Urothelium cell line (cell line): Measurements from ENCODE around the gene FLAD1.

Experiments used
- DNase-seq: peaks from one replicate; pipeline ENCODE4 v3.0.0; 2011; ENCODE audit warnings: low spot score, mixed read lengths
- FAIRE-seq: peaks from 2 replicates; lab custom pipeline; 2011; peaks lifted over from hg19 to GRCh38; lab: Jason Lieb, UNC

Gene FLAD1

GRCh38 chr1:155014709-155015508, 31.8 kb downstream of the FLAD1 start:
- FAIRE-seq: no peak
- no peak for DNase-seq

- FAIRE-seq: no peak
These were observed 32.5 kb downstream of the FLAD1 start for GRCh38 chr1:155015527-155016230.

GRCh38 chr1:155016231-155016831, 33.2 kb downstream of the FLAD1 start:
- DNase-seq (no peak), FAIRE-seq (no peak)

More at GRCh38 chr1:155015527-155016230, 32.5 kb downstream of the FLAD1 start:
- DNase-seq: no peak

GRCh38 chr1:155017041-155017945, 34.1 kb downstream of the FLAD1 start:
- peak; percentile 92 for FAIRE-seq
- peak; percentile 92 for DNase-seq

- FAIRE-seq (no peak), DNase-seq (no peak)
These were observed 34.8 kb downstream of the FLAD1 start for GRCh38 chr1:155017946-155018316.

- DNase-seq (no peak), FAIRE-seq (no peak)
These were observed 35.6 kb downstream of the FLAD1 start for GRCh38 chr1:155018617-155019348.

- DNase-seq: no peak
- FAIRE-seq: no peak
These were observed 36.5 kb downstream of the FLAD1 start for GRCh38 chr1:155019377-155020245.

- FAIRE-seq (no peak), DNase-seq (no peak)
These were observed 39.2 kb downstream of the FLAD1 start for GRCh38 chr1:155022136-155022926.

- DNase-seq: no peak
- FAIRE-seq: no peak
These were observed 39.7 kb downstream of the FLAD1 start for GRCh38 chr1:155022927-155023236.

- FAIRE-seq: no peak
- DNase-seq: no peak
These were observed 40.5 kb downstream of the FLAD1 start for GRCh38 chr1:155023627-155024026.

- DNase-seq (no peak), FAIRE-seq (no peak)
These were observed 41.2 kb downstream of the FLAD1 start for GRCh38 chr1:155024315-155024714.

- DNase-seq: no peak
- FAIRE-seq: no peak
These were observed 43.0 kb downstream of the FLAD1 start for GRCh38 chr1:155026154-155026553.

- DNase-seq: peak; percentile 47
- peak; percentile 35 for FAIRE-seq
These were observed 43.4 kb downstream of the FLAD1 start for GRCh38 chr1:155026588-155026987.

GRCh38 chr1:155029513-155030242, 46.5 kb downstream of the FLAD1 start:
- DNase-seq (no peak), FAIRE-seq (no peak)

- FAIRE-seq (no peak), DNase-seq (no peak)
These were observed 47.2 kb downstream of the FLAD1 start for GRCh38 chr1:155030243-155030795.

- no peak for FAIRE-seq
These were observed 47.8 kb downstream of the FLAD1 start for GRCh38 chr1:155030899-155031298.

GRCh38 chr1:155032886-155033285, 49.7 kb downstream of the FLAD1 start:
- DNase-seq: no peak
- FAIRE-seq: no peak

More at GRCh38 chr1:155030899-155031298, 47.8 kb downstream of the FLAD1 start:
- DNase-seq: no peak

- DNase-seq (no peak), FAIRE-seq (no peak)
These were observed 50.4 kb downstream of the FLAD1 start, which contains the start of the genes DCST1 and DCST2 for GRCh38 chr1:155033524-155033923. Gene DCST1 (plus strand): TSS chr1:155033824. CDS start chr1:155034037, 213 bp downstream. Gene DCST2 (minus strand): TSS chr1:155033781. CDS start chr1:155033701, 80 bp downstream.
